HG02884 (cell line): ENCODE measurements around the gene CFDP1.

ENCODE experiments used
- ATAC-seq: cut with Tn5 transposase; IDR thresholded peaks from one replicate; pipeline ENCODE4 v1.9.1; 2021; ENCODE audit warnings: mild to moderate bottlenecking, moderate library complexity; ENCODE audit not compliant: unreplicated experiment

CFDP1 gene

DNA sequence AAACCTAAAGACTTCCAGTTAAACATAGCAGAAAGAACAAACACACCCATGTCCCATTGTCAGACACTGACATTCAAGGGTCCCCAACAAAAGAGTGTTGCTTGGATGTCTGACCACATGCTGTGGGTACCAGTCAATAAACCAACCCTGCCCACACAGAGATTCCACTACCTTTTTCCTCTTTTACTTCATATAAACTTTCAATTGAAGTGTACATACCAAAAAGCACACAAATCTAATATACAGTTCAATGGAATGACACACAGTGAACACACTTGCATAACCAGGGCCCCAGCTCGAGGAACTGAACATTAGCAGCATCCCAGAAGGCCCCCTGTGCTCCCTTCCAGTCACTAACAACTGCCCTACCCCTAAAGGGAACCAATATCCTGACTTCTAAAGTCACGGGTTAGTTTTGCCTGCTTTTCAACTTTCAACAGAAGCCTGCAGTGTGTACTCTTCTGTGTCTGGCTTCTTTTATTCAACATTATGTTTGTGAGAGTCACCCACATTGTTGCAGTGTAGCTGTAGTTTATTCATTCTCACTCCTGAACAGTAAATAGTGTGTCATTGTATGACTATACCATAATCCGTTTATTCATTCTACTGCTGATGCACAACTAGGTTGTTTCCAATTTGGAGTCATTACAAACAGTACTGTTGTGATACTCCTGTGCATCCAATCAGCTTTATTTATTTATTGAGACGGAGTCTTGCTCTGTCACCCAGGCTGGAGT lies 18.0 kb downstream of the CFDP1 start:
- no peak for ATAC-seq

- no peak for ATAC-seq
Measured at GRCh38 chr16:75413951-75414350, 19.4 kb downstream of the CFDP1 start.

DNA sequence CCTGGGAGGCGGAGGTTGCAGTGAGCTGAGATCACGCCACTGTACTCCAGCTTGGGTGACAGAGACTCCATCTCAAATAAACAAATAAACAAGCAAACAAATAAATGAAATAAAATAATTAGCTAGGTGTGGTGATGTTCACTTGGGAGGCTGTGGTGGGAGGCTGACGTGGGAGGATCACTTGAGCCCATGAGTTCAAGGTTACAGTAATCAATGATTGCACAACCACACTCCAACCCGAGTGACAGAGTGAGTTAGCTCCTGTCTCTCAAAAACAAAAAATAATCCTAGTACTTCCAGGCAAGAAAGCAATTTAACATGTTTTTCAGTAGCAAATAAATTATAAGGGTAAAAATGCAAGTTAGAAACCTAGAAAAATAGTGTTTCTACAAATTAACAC lies 26.4 kb downstream of the CFDP1 start:
- no peak for ATAC-seq

GRCh38 chr16:75402821-75403475 lies 30.4 kb downstream of the CFDP1 start:
- ATAC-seq, result no peak

DNA sequence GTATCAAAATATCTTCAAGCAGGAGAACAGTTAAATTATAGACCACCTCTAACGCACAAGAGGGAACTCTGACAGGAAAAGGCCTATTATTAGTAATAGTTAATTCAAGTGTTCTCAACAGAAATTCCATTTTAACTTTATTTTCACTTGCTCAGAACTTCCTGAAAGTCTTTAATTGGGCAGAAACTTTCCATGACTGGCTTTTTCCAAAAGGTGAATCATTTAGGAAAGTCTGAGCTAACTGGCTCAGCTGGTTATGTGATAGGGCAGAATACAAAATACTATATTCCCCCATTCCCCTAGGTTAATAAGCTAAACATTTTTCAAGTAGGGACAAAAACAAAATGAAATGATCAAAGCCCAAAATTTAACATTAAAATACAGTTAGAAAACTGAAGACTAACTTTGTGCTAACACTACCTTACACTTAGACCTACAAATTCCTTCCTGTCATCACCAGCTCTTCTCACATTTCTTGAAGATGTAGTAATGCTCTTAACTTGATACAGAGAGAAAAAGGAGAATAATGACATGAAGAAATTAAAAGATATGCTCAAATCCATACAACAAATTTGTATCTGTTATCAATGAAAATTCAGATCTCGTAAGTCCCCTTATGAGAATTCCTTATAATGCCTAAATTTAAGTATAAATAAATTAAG lies 31.0 kb downstream of the CFDP1 start:
- ATAC-seq, result no peak

DNA sequence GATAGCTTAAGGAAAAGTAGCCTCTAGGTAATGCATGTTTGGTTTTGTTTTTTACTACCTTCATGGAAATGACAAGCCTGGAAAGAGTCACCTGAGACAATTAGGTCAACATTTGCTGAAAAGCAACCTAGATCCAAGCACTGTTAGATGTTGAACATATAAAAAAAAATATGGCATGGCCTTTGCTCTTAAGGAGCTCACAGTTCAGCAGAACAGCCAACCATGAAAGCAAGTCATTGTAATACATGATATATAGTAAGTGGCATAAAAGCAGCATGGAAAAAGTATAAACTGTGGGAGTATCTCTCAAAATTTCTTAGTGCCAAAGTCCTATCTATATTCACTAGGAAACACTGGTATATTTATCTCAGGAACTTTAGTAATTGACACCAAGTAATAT lies 31.6 kb downstream of the CFDP1 start:
- no peak for ATAC-seq

GRCh38 chr16:75398333-75398732 lies 35.0 kb downstream of the CFDP1 start:
- no peak for ATAC-seq

- no peak for ATAC-seq
Measured at GRCh38 chr16:75394941-75395340, 38.4 kb downstream of the CFDP1 start.

DNA sequence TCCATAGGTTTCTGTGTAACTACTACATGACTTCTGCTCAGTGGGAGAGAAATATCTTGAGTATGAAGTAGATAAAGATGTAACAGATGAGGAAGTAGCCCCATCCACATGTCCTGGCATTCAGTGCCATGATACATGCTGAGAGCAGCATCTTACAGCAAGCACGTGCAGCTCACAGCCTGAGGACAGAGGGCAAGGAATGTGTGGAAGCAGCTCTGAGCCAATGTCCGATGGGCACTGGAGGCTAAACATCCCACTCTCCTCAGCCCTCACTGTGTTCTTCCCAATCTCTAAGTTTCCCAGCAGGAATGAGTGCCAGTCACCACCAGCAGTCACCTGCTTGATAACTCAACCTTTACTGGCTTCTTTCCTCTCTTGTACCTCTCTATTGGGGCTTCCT lies 40.4 kb downstream of the CFDP1 start:
- ATAC-seq, result no peak

DNA sequence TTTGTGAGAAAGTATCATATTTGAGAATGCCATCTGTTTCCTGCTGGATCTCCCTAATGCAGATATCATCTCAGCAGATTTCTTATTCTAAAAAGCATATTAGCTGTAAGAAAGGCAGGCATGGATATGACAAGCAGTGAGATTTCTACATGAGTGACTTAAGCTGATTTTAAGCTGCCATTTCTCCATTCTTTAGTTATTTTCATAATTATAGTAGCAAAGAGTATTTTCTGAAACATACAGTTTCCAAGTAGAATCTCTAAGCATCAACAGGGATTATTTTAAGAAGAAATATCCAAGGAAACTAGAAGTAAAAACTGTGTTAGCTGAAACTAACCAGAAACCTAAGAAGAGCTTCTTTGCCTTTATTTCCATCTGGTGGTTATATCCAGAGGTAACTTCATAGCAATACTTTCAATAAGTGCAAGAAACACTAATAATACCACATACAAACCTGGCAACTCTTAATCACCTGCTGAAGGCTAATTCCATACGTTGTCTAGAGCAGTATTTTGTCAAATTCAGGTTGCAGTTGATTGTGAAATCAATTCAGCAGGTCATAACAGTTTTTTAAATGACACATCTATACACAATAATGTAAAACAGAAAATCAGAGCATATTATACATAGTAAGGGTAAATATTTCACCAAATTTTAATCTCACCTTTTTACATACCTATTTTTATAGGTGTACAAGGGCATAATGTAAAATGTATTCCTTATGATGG lies 42.2 kb downstream of the CFDP1 start:
- ATAC-seq, result no peak

GRCh38 chr16:75389096-75389690 lies 44.1 kb downstream of the CFDP1 start:
- ATAC-seq, result no peak

DNA sequence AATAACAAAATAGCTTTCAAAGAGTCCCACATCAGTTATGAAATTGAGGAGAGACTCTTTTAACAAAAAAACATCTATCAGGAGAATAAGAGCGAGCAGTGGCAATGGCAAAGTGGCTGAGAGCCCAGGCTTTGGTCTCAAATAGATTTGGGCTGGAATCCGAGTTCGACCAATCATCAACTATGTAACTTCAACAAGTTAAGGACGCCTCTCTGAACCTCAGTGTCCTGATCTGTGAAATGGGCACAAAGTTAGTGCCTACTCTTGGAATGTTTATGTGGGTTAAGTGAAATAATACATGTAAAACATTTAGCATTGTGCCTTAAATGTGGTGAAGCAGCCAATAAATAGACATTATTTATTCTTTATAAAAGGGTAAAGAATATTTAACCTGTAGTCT lies 45.4 kb downstream of the CFDP1 start:
- no peak for ATAC-seq

GRCh38 chr16:75385507-75386152 lies 47.7 kb downstream of the CFDP1 start:
- no peak for ATAC-seq

GRCh38 chr16:75383141-75383540 lies 50.2 kb downstream of the CFDP1 start:
- ATAC-seq, result no peak

DNA sequence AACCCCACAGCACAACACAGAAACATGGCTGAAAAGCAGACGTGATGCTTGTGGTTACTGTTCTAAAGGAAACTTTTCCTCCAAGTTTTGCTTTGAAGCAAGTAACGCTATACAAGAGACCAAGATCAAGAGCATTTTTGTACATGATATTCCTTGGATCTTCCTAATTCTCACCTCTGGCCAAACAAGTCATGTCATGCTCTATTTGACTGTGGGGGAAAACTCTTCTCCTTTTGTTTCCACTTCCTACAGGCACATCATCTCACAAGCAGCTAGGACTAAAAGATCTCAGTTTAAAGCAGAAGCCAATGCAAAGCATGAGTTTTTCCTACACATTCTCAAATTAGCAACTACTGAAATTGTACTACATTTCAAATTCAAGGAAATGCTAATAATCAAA lies 50.7 kb downstream of the CFDP1 start:
- no peak for ATAC-seq

DNA sequence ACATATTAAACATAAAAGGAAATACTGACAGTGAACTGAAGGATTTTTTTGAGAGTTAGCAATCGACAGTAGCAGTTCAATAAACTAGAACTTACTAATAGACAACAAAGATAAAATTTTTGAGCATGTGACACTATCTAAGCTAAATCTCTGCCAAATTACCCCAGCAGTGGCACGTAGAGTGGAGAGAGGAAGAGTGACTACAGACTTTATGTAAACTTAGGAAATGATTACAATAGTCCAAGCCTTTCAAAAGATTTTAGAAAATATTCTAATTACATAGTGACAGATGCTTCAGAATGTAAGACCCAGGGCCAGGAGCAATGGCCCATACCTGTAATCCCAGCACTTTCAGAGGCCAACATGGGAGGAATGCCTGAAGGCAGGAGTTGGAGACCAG lies 52.4 kb downstream of the CFDP1 start:
- no peak for ATAC-seq

DNA sequence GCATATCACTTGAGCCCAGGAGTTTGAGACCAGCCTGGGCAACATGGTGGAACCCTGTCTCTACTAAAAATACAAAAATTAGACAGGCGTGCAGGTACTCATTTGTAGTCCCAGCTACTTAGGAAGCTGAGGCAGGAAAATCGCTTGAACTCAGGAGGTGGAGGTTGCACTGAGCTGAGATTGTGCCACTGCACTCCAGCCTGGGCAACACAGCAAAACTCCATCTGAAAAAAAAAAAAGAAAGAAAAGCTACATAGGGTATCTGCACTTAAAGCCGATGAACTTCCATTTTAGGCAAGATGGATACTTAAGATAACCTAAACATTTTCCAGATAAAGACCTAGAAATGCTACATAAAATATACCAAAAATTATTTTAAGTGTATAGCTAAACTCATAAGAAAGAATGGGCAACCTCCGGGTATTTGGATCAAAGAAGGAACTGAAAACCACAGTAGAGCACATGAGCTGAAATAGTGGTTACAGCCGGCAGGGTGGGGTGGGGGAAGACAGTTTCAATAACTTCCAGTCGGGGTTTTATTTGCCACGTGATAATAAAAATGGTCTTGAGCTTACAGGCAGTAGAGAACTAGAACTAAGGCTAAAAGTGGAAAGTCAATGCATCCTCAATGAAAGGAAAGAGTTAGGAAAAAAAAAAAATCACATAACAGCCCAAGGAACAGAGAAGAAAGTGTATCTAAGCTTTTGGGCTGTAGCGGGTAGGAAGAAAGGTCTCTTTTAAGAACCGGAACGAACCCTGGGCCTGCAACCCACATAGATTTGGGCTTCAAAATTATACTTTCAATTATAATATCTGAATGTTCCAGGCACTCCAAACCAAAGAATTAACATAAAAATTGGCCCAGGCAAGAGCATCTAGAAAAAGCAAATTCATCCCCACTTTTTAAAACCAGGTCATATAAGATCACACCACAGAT lies 53.1 kb downstream of the CFDP1 start:
- ATAC-seq, result peak; percentile 73

DNA sequence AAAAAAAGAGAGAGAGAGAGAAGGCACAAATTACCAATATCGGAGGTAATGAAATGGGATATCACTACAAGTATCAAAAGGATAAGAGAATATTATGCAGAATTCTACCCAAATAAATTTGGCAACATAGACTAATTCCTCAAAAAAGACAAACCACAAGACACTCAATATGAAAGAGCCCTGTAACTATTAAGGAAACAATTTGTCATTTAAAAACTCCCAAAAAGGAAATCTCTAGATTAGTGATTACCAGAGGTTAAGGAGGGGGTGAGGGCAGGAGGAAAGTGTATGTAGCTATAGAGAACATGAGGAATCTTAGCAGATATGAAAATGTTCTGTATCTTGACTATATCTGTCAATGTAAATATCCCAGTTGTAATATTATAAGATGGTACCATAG lies 54.0 kb downstream of the CFDP1 start:
- ATAC-seq, result peak; percentile 59

DNA sequence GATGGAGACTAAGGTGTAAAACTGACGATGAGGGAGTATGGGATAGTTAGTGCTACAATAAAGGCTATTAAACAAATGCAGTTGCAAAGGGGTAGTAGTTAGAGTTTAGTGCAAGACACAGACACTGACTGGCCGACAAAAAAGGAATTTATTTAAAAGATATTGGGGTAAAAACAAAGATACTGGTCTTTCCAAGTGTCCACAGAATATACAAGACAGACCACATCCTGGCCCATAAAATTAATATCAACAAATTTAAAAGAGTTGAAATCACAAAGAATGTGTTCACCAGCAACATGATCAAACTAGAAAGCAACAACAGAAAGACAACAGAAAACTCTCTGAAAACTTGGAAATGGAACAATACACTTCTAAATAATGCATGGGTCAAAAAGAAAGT lies 54.7 kb downstream of the CFDP1 start:
- ATAC-seq, result no peak
